AG09319 (cell line): ENCODE results near the gene LGR5.

Experiments
- DNase-seq: peaks from one replicate; pipeline ENCODE4 v3.0.0-alpha.2; 2010; ENCODE audit warnings: low read depth; ENCODE audit errors: extremely low read depth
- TF ChIP-seq, protein P1 (sequence below): IDR thresholded peaks from 2 replicates; pipeline ENCODE4 v1.5.1; 2011; ENCODE audit warnings: low read depth, mild to moderate bottlenecking, inconsistent platforms, low read length, moderate library complexity

The LGR5 gene

GRCh38 chr12:71621938-71622337, 182.3 kb downstream of the LGR5 start:
- no peak for DNase-seq
- TF ChIP-seq, protein P1, sequence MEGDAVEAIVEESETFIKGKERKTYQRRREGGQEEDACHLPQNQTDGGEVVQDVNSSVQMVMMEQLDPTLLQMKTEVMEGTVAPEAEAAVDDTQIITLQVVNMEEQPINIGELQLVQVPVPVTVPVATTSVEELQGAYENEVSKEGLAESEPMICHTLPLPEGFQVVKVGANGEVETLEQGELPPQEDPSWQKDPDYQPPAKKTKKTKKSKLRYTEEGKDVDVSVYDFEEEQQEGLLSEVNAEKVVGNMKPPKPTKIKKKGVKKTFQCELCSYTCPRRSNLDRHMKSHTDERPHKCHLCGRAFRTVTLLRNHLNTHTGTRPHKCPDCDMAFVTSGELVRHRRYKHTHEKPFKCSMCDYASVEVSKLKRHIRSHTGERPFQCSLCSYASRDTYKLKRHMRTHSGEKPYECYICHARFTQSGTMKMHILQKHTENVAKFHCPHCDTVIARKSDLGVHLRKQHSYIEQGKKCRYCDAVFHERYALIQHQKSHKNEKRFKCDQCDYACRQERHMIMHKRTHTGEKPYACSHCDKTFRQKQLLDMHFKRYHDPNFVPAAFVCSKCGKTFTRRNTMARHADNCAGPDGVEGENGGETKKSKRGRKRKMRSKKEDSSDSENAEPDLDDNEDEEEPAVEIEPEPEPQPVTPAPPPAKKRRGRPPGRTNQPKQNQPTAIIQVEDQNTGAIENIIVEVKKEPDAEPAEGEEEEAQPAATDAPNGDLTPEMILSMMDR: no peak

GRCh38 chr12:71625476-71625875, 185.9 kb downstream of the LGR5 start:
- TF ChIP-seq, protein P1: no peak
- DNase-seq: no peak

DNA sequence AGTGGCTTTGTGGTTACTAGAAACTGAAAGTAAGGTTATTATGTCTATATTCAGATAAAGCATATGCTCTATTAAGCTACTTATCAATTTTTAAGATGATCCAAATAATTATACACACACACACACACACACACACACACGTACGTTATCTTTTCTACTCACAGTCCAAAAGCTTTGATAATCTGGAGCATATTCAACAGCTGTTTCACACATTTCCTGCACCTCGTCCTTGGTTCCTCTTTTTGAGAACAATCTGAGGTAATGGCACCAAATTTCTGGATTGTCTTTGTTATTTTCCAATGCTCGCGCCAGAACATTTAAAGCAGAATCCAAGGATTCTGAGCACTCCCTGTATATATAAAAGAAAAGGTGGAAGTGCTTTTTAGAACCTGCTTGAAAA, 186.5 kb downstream of the LGR5 start:
- DNase-seq: no peak
- TF ChIP-seq, protein P1: no peak

GRCh38 chr12:71626768-71627167, 187.2 kb downstream of the LGR5 start:
- DNase-seq: no peak
- TF ChIP-seq, protein P1: no peak

DNA sequence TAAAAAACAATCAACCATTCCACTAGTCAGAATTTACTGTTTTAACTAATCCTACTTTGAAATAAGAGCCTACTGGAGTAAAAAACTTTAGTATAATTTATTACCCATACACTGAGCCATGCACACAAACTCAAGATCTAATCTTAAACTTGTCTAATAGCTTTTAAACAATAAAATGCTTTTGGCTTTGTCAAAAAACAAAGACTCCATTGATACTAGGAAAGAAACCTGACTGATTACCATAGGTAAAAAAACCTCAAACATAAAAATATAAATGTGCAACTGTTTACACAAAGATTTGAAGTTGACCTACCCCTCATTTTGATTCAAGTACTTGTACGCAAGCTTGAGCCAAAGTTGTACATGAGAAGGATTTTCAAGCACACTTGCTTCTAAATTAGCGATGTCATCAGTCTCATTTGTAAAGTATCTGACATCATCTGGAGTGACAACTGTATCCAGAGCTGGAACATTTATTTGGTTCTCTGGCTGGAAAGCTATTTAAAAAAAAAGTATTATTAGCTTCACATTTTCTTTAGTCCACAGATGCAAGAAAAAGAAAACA, 187.9 kb downstream of the LGR5 start:
- TF ChIP-seq, protein P1: no peak
- no peak for DNase-seq
